ENCODE measurements around the gene MAP1S. TPM values are rescaled to one million over a fixed set of nuclear protein-coding genes. Genes with fewer than 3 reads are reported as not detected.
A peak's percentile ranks its signal among the peaks of the same experiment; 100 is the strongest.

MAP1S gene
- total and polyA plus RNA-seq, 2 of the 4 experiments (the other 2 are of a cell fraction) = 6.1 to 48.6 TPM

- no peak for TF ChIP-seq RAD21 (IDR thresholded peaks at IDR 0.05; ENCODE audit: low read length)
These were observed 33.8 kb downstream of the MAP1S start (continued) for GRCh38 chr19:17752865-17753639.

DNA sequence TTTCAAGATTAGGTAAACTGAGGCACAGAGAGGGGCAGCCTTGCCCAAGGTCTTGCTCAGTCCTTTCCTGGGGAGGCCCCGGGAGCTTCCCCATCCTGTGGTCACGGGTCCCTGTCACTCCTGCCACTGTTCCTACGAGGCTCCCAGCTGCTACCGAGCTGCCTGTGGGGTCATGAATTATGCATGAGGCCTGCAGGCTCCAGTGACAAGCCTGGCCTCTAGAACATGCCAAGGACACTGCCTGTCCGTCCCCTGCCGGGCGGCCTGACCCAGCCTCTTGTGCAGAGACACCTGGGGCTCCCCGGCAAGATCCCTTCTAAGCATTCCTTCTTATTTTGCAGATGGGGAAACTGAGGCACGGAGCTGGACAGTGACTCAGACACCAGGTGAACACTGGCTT lies 34.7 kb downstream of the MAP1S start:
- no peak overlapping the region for H2AK9ac ChIP-seq (replicated peaks; ENCODE audit: low read depth, low read length, poor library complexity)
- H3K56ac ChIP-seq (ENCODE audit: extremely low read depth, insufficient read depth, low read length) = no peak overlapping the region
- H4K5ac ChIP-seq (ENCODE audit: low read depth, low read length) = no peak overlapping the region
- no peak overlapping the region for H2AK5ac ChIP-seq (ENCODE audit: low read depth, low read length)
- no peak overlapping the region for H3K18ac ChIP-seq (ENCODE audit: low read depth, low read length)
- no peaks in the 10 kb centered on the region for H3K36me3 ChIP-seq (ENCODE audit: control insufficient read depth, insufficient read depth, low read length)
- H3K4me2 ChIP-seq (ENCODE audit: low read depth, low read length) = no peak overlapping the region
- in situ Hi-C loops (cut with MboI; ENCODE audit: low sequenced_read_pairs) (no loop called here), dilution Hi-C loops (cut with HindIII; ENCODE audit: low sequenced_read_pairs, unreplicated experiment) (no loop called here), intact Hi-C loops (cut with micrococcal nuclease) (no loop called here)
- ATAC-seq (ENCODE audit: low read depth) (no peak), DNase-seq (no peak)
- H2BK15ac ChIP-seq (ENCODE audit: low read depth, low read length) = no peak overlapping the region
- no peak overlapping the region for H4K8ac ChIP-seq (ENCODE audit: low read depth in 2 of 2, low read length in 2 of 2)
- H3K4ac ChIP-seq (ENCODE audit: low read depth, low read length) = no peak overlapping the region
- peaks cover 12% of the 10 kb centered on the region; the same call in 1 of the 2 replicates for H3K27me3 ChIP-seq (ENCODE audit: control insufficient read depth, insufficient read depth, low read length)
- H3K14ac ChIP-seq (replicated peaks; ENCODE audit: low read depth, low read length) = no peak overlapping the region
- no peak overlapping the region for H3K9ac ChIP-seq (ENCODE audit: low read depth, low read length)
- H2BK5ac ChIP-seq (ENCODE audit: low read depth, low read length, poor library complexity, severe bottlenecking) = no peak overlapping the region
- H4K20me1 ChIP-seq (ENCODE audit: insufficient read depth, low read length) = no peaks in the 10 kb centered on the region
- POLR2A ChIA-PET (ENCODE audit: unreplicated experiment) = no interaction called here
- H2BK20ac ChIP-seq (ENCODE audit: low read depth, low read length) = no peak overlapping the region
- H3K23ac ChIP-seq (ENCODE audit: low read depth, low read length) = no peak overlapping the region
- H3K4me1 ChIP-seq (ENCODE audit: control insufficient read depth, insufficient read depth, low read length) = no peaks in the 10 kb centered on the region
- CTCF ChIA-PET = interaction anchor here (1.8 kb wide), 1 partner anchor 12 kb away, joined by 4 read pairs; no protein-coding TSS in a partner anchor
- H2BK120ac ChIP-seq (ENCODE audit: low read depth, low read length) = no peak overlapping the region
- no CpG with 5 or more reads among the region's 9 CpGs for WGBS, 2 experiments (ENCODE audit: extremely low coverage in 2 of 2, insufficient read length in 1 of 2)
- H3K4me3 ChIP-seq (ENCODE audit: insufficient read depth, low read depth, low read length) = no peak overlapping the region
- H3K9me1 ChIP-seq (ENCODE audit: insufficient read depth, low read length) = no peaks in the 10 kb centered on the region
- no peak overlapping the region for H3K27ac ChIP-seq (ENCODE audit: insufficient read depth, low read length)
- peak overlapping the region; percentile 3 for H2AFZ ChIP-seq (replicated peaks; ENCODE audit: low read length, poor library complexity)
- BruUV-seq (replicated peaks) = no TSS peak
- H4K91ac ChIP-seq (ENCODE audit: insufficient read depth, low read depth, low read length) = no peak overlapping the region
- no peaks in the 10 kb centered on the region for H3K79me1 ChIP-seq (ENCODE audit: low read depth in 1 of 2, low read length in 2 of 2)
- H3K9me3 ChIP-seq (ENCODE audit: control insufficient read depth, insufficient read depth, low read length) = no peaks in the 10 kb centered on the region
- TF ChIP-seq BHLHE40 (IDR thresholded peaks at IDR 0.05; ENCODE audit: low read depth, low read length) (no peak), RAD21 (IDR thresholded peaks at IDR 0.05; ENCODE audit: low read length) (no peak), CEBPB (IDR thresholded peaks at IDR 0.05; ENCODE audit: low read depth, low read length) (no peak), MAFK (IDR thresholded peaks at IDR 0.05; ENCODE audit: low read depth, low read length) (no peak), SMC3 (IDR thresholded peaks at IDR 0.05; ENCODE audit: low read depth, low read length) (no peak), MXI1 (IDR thresholded peaks at IDR 0.05; ENCODE audit: borderline replicate concordance, low read depth, low read length) (no peak), POLR2A (IDR thresholded peaks at IDR 0.05; ENCODE audit: low read depth, low read length) (no peak), RCOR1 (IDR thresholded peaks at IDR 0.05; ENCODE audit: insufficient replicate concordance, low read length) (no peak), NFE2L2 (IDR thresholded peaks at IDR 0.05; ENCODE audit: low read depth, low read length) (no peak), MAZ (IDR thresholded peaks at IDR 0.05; ENCODE audit: borderline replicate concordance, low read depth, low read length) (no peak), CHD1 (IDR thresholded peaks at IDR 0.05; ENCODE audit: low read depth, low read length) (no peak), FOS (IDR thresholded peaks at IDR 0.05; ENCODE audit: low read depth, low read length) (no peak)
- TF ChIP-seq, protein P1, sequence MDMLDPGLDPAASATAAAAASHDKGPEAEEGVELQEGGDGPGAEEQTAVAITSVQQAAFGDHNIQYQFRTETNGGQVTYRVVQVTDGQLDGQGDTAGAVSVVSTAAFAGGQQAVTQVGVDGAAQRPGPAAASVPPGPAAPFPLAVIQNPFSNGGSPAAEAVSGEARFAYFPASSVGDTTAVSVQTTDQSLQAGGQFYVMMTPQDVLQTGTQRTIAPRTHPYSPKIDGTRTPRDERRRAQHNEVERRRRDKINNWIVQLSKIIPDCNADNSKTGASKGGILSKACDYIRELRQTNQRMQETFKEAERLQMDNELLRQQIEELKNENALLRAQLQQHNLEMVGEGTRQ (IDR thresholded peaks at IDR 0.05; ENCODE audit: low read depth, low read length) = no peak
- TF ChIP-seq, protein P2, sequence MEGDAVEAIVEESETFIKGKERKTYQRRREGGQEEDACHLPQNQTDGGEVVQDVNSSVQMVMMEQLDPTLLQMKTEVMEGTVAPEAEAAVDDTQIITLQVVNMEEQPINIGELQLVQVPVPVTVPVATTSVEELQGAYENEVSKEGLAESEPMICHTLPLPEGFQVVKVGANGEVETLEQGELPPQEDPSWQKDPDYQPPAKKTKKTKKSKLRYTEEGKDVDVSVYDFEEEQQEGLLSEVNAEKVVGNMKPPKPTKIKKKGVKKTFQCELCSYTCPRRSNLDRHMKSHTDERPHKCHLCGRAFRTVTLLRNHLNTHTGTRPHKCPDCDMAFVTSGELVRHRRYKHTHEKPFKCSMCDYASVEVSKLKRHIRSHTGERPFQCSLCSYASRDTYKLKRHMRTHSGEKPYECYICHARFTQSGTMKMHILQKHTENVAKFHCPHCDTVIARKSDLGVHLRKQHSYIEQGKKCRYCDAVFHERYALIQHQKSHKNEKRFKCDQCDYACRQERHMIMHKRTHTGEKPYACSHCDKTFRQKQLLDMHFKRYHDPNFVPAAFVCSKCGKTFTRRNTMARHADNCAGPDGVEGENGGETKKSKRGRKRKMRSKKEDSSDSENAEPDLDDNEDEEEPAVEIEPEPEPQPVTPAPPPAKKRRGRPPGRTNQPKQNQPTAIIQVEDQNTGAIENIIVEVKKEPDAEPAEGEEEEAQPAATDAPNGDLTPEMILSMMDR (conservative IDR thresholded peaks at IDR 0.05; ENCODE audit: low read depth, low read length) = no peak
